Measurements from ENCODE around the gene SLCO3A1.

Gene SLCO3A1

GRCh38 chr15:91853511-91853947, at the start of gene SLCO3A1:
TSS of gene SLCO3A1 (plus strand) at chr15:91853708.
- peak within 1 kb of the TSS; percentile 94 for H3K27ac ChIP-seq
- CTCF ChIA-PET: interaction anchor here (0.5 to 4.7 kb wide), 20 partner anchors 9 to 552 kb away, joined by 3 to 31 read pairs (median 4); no protein-coding TSS in a partner anchor
- POLR2A ChIA-PET (ENCODE audit: low non-redundant PET): interaction anchor here (0.6 kb wide), 3 partner anchors 26 to 510 kb away, joined by 3 to 6 read pairs (median 4); no protein-coding TSS in a partner anchor
- peak; percentile 65 for DNase-seq (ENCODE audit: low spot score)
- TF ChIP-seq CTCF (conservative IDR thresholded peaks at IDR 0.05; ENCODE audit: low read depth): no peak; the same call in 1 of the 2 replicates

- TF ChIP-seq CTCF (conservative IDR thresholded peaks at IDR 0.05; ENCODE audit: low read depth): no peak
- POLR2A ChIA-PET (ENCODE audit: low non-redundant PET): no interaction called here
- DNase-seq (ENCODE audit: low spot score): no peak
- H3K27ac ChIP-seq: no peak overlapping the region
- CTCF ChIA-PET: no interaction called here
Measured at GRCh38 chr15:91807122-91807521, 46.4 kb upstream of the SLCO3A1 start.

GRCh38 chr15:91813924-91814323, 39.6 kb upstream of the SLCO3A1 start:
- POLR2A ChIA-PET (ENCODE audit: low non-redundant PET): no interaction called here
- H3K27ac ChIP-seq: no peak overlapping the region
- TF ChIP-seq CTCF (conservative IDR thresholded peaks at IDR 0.05; ENCODE audit: low read depth): no peak
- CTCF ChIA-PET: no interaction called here
- DNase-seq (ENCODE audit: low spot score): no peak

GRCh38 chr15:91816942-91817341, 36.6 kb upstream of the SLCO3A1 start:
- no peak overlapping the region for H3K27ac ChIP-seq
- no peak for TF ChIP-seq CTCF (conservative IDR thresholded peaks at IDR 0.05; ENCODE audit: low read depth)
- ChIA-PET POLR2A (ENCODE audit: low non-redundant PET) (no interaction called here), CTCF (no interaction called here)
- no peak for DNase-seq (ENCODE audit: low spot score)

GRCh38 chr15:91821458-91821857, 32.0 kb upstream of the SLCO3A1 start:
- H3K27ac ChIP-seq: no peak overlapping the region
- DNase-seq (ENCODE audit: low spot score): peak; percentile 34
- ChIA-PET POLR2A (ENCODE audit: low non-redundant PET) (no interaction called here), CTCF (no interaction called here)
- TF ChIP-seq CTCF (conservative IDR thresholded peaks at IDR 0.05; ENCODE audit: low read depth): no peak

- POLR2A ChIA-PET (ENCODE audit: low non-redundant PET): no interaction called here
- no peak for TF ChIP-seq CTCF (conservative IDR thresholded peaks at IDR 0.05; ENCODE audit: low read depth)
- no peak for DNase-seq (ENCODE audit: low spot score)
- no peak overlapping the region for H3K27ac ChIP-seq
- CTCF ChIA-PET: no interaction called here
Measured at GRCh38 chr15:91824256-91824655, 29.3 kb upstream of the SLCO3A1 start.

GRCh38 chr15:91826443-91826842, 27.1 kb upstream of the SLCO3A1 start:
- TF ChIP-seq CTCF (conservative IDR thresholded peaks at IDR 0.05; ENCODE audit: low read depth): no peak
- DNase-seq (ENCODE audit: low spot score): no peak
- ChIA-PET CTCF (no interaction called here), POLR2A (ENCODE audit: low non-redundant PET) (no interaction called here)
- H3K27ac ChIP-seq: no peak overlapping the region
